H9 (cell line): ENCODE data around the gene GNA15. TPM values are rescaled to one million over a fixed set of nuclear protein-coding genes. Genes with fewer than 3 reads are reported as not detected.

Experiments used
- DNase-seq: peaks from one replicate; pipeline ENCODE4 v3.0.0-alpha.2; 2017
- H2AFZ ChIP-seq: one replicate; pipeline ENCODE4 v1.6.1; 2013; ENCODE audit warnings: mild to moderate bottlenecking, low read length, control low read depth, moderate library complexity
- H2AK5ac ChIP-seq: 2 replicates; pipeline ENCODE4 v1.6.1; 2013; ENCODE audit warnings: low read length, control low read depth, mixed read lengths; ENCODE audit not compliant: insufficient read length
- H2BK120ac ChIP-seq: one replicate; pipeline ENCODE4 v1.6.1; 2013; ENCODE audit warnings: low read depth, mild to moderate bottlenecking, low read length, control low read depth, inconsistent platforms; ENCODE audit not compliant: poor library complexity, severe bottlenecking
- H2BK12ac ChIP-seq: 2 replicates; pipeline ENCODE4 v1.6.1; 2013; ENCODE audit warnings: low read length, control low read depth, mixed read lengths, low read depth; ENCODE audit not compliant: insufficient read length
- H2BK15ac ChIP-seq: 2 replicates; pipeline ENCODE4 v1.6.1; 2013; ENCODE audit warnings: low read depth, low read length, control low read depth
- H2BK20ac ChIP-seq: one replicate; pipeline ENCODE4 v1.6.1; 2013; ENCODE audit warnings: low read depth, mild to moderate bottlenecking, low read length, control low read depth, inconsistent platforms; ENCODE audit not compliant: poor library complexity, severe bottlenecking
- H2BK5ac ChIP-seq: 2 replicates; pipeline ENCODE4 v1.6.1; 2013; ENCODE audit warnings: low read length, control low read depth, mixed read lengths; ENCODE audit not compliant: insufficient read length
- H3K14ac ChIP-seq: 2 replicates; pipeline ENCODE4 v1.6.1; 2013; ENCODE audit warnings: low read length, control low read depth; ENCODE audit not compliant: insufficient read depth
- H3K18ac ChIP-seq: 2 replicates; pipeline ENCODE4 v1.6.1; 2013; ENCODE audit warnings: low read depth, mild to moderate bottlenecking, mixed read lengths, low read length, control low read depth; ENCODE audit not compliant: insufficient read length
- H3K23ac ChIP-seq: 2 replicates; pipeline ENCODE4 v1.6.1; 2013; ENCODE audit warnings: low read length, control low read depth, mixed read lengths, low read depth; ENCODE audit not compliant: insufficient read length
- H3K23me2 ChIP-seq: 2 replicates; pipeline ENCODE4 v1.6.1; 2013; ENCODE audit warnings: low read depth, mild to moderate bottlenecking, mixed read lengths, low read length, control low read depth; ENCODE audit not compliant: insufficient read length, poor library complexity, severe bottlenecking
- H3K27ac ChIP-seq: 2 replicates; pipeline ENCODE4 v1.5.1; 2013; ENCODE audit warnings: low read length, control low read depth, mixed read lengths, low read depth; ENCODE audit not compliant: insufficient read length
- H3K27me3 ChIP-seq: 2 replicates; pipeline ENCODE4 v1.6.1; 2013; ENCODE audit warnings: low read length, control low read depth, inconsistent platforms; ENCODE audit not compliant: insufficient read depth
- H3K4ac ChIP-seq: 2 replicates; pipeline ENCODE4 v1.6.1; 2013; ENCODE audit warnings: low read depth, mild to moderate bottlenecking, control low read depth, inconsistent platforms, low read length, moderate library complexity
- H3K4me1 ChIP-seq: 2 replicates; pipeline ENCODE4 v1.6.1; 2013; ENCODE audit warnings: low read length, control low read depth, inconsistent platforms; ENCODE audit not compliant: insufficient read depth
- H3K4me2 ChIP-seq: 2 replicates; pipeline ENCODE4 v1.6.1; 2013; ENCODE audit warnings: low read length, control low read depth, mixed read lengths; ENCODE audit not compliant: insufficient read length, insufficient read depth
- H3K56ac ChIP-seq: 2 replicates; pipeline ENCODE4 v1.6.1; 2013; ENCODE audit warnings: low read depth, mild to moderate bottlenecking, mixed read lengths, low read length, control low read depth; ENCODE audit not compliant: insufficient read length
- H3K79me1 ChIP-seq: 2 replicates; pipeline ENCODE4 v1.6.1; 2013; ENCODE audit warnings: low read depth, mild to moderate bottlenecking, moderate library complexity, low read length, control low read depth, inconsistent platforms; ENCODE audit not compliant: insufficient read depth, poor library complexity, severe bottlenecking
- H3K79me2 ChIP-seq: 2 replicates; pipeline ENCODE4 v1.6.1; 2013; ENCODE audit warnings: low read length, control low read depth, inconsistent platforms; ENCODE audit not compliant: insufficient read depth
- H3K9ac ChIP-seq: 2 replicates; pipeline ENCODE4 v1.6.1; 2013; ENCODE audit warnings: low read length, control low read depth, mixed read lengths; ENCODE audit not compliant: insufficient read length; ENCODE audit errors: extremely low read depth
- H3K9me3 ChIP-seq: one replicate; pipeline ENCODE4 v1.6.1; 2013; ENCODE audit warnings: low read depth, low read length, inconsistent platforms; ENCODE audit not compliant: control insufficient read depth
- H3T11ph ChIP-seq: one replicate; pipeline ENCODE4 v1.6.1; 2013; ENCODE audit warnings: mild to moderate bottlenecking, low read length, control low read depth, inconsistent platforms
- H4K20me1 ChIP-seq: one replicate; pipeline ENCODE4 v1.6.1; 2013; ENCODE audit not compliant: control insufficient read depth, insufficient read length, insufficient read depth
- H4K5ac ChIP-seq: 2 replicates; pipeline ENCODE4 v1.6.1; 2013; ENCODE audit warnings: low read depth, mild to moderate bottlenecking, mixed read lengths, low read length, control low read depth; ENCODE audit not compliant: insufficient read length
- H4K8ac ChIP-seq: replicated peaks from 2 replicates; pipeline ENCODE4 v1.6.1; 2013; ENCODE audit warnings: low read length, control low read depth, mixed read lengths, low read depth; ENCODE audit not compliant: insufficient read length
- H4K91ac ChIP-seq: 2 replicates; pipeline ENCODE4 v1.6.1; 2013; ENCODE audit warnings: low read depth, mild to moderate bottlenecking, moderate library complexity, mixed read lengths, low read length, control low read depth; ENCODE audit not compliant: insufficient read length
- H3K27ac Mint-ChIP-seq, 3 experiments: 2 replicates in 2 of 3; 3 replicates in 1 of 3; pipeline ENCODE4 v1.8.0; 2020 to 2021; ENCODE audit warnings: mixed read lengths in 3 of 3, mild to moderate bottlenecking in 1 of 3, moderate library complexity in 1 of 3
- H3K27me3 Mint-ChIP-seq: 2 replicates; pipeline ENCODE4 v1.8.0; 2021; ENCODE audit warnings: low read depth, mild to moderate bottlenecking, moderate library complexity, mixed read lengths
- H3K36me3 Mint-ChIP-seq, 3 experiments: 2 replicates in 2 of 3; 3 replicates in 1 of 3; pipeline ENCODE4 v1.8.0; 2020 to 2021; ENCODE audit warnings: low read depth in 3 of 3, mixed read lengths in 3 of 3; ENCODE audit not compliant: insufficient read depth in 1 of 3
- H3K4me1 Mint-ChIP-seq, 2 experiments: 2 replicates each; pipeline ENCODE4 v1.8.0; 2020; ENCODE audit warnings: mixed read lengths in 2 of 2
- H3K4me3 Mint-ChIP-seq, 2 experiments: 2 replicates in 1 of 2; 3 replicates in 1 of 2; pipeline ENCODE4 v1.8.0; 2020 to 2021; ENCODE audit warnings: mild to moderate bottlenecking in 2 of 2, mixed read lengths in 2 of 2, moderate library complexity in 1 of 2
- H3K9me3 Mint-ChIP-seq, 2 experiments: 2 replicates in 1 of 2; 3 replicates in 1 of 2; pipeline ENCODE4 v1.8.0; 2020; ENCODE audit warnings: mild to moderate bottlenecking in 2 of 2, mixed read lengths in 2 of 2, moderate library complexity in 1 of 2
- CTCF ChIP-seq: fragments of 200-600 bp; sonication (generic); conservative IDR thresholded peaks from 3 replicates; pipeline ENCODE4 v1.8.0; 2021; ENCODE audit warnings: antibody characterized with exemption, mild to moderate bottlenecking
- WGBS: extraction: QIAGEN DNeasy Blood & Tissue Kit; methylation state at CpG from one replicate; pipeline ENCODE4 v1.1.7; 2013; ENCODE audit warnings: missing lambda C conversion rate, low lambda C conversion rate, mixed read lengths; ENCODE audit not compliant: insufficient read length; ENCODE audit errors: extremely low coverage; 5-methylcytosine and 5-hydroxymethylcytosine counted together
- total RNA-seq: library from RNA; stranded (reverse); gene quantifications from 2 replicates; pipeline ENCODE4 v1.2.1, GENCODE V29; 2021

GNA15 gene
- total RNA-seq, 1 experiment from 2014 or later = not detected

- no peak overlapping the region for H3K27ac Mint-ChIP-seq
- Histone ChIP-seq H2BK20ac (no peak overlapping the region), H3K4me1 (no peaks in the 10 kb centered on the region), H3K79me1 (no peaks in the 10 kb centered on the region), H4K5ac (no peak overlapping the region), H2BK5ac (no peak overlapping the region), H3K14ac (no peak overlapping the region), H3K27me3 (no peaks in the 10 kb centered on the region), H3K27ac (no peak overlapping the region), H3K23me2 (no peaks in the 10 kb centered on the region), H2BK12ac (no peak overlapping the region), H3T11ph (no peak overlapping the region), H3K18ac (no peak overlapping the region), H3K4ac (no peak overlapping the region), H4K20me1 (no peaks in the 10 kb centered on the region), H3K79me2 (no peaks in the 10 kb centered on the region), H3K9ac (no peak overlapping the region), H3K23ac (no peak overlapping the region), H2AFZ (no peak overlapping the region), H4K91ac (no peak overlapping the region), H2AK5ac (no peak overlapping the region), H4K8ac (no peak overlapping the region), H3K4me2 (no peak overlapping the region), H3K9me3 (no peaks in the 10 kb centered on the region), H3K56ac (no peak overlapping the region), H2BK120ac (no peak overlapping the region), H2BK15ac (no peak overlapping the region)
- H3K4me3 Mint-ChIP-seq = no peak overlapping the region
- no CpG with 5 or more reads among the region's 17 CpGs for WGBS
- no peak for TF ChIP-seq CTCF
- peaks cover 16% of the 10 kb centered on the region for H3K27me3 Mint-ChIP-seq
- DNase-seq = no peak
- H3K36me3 Mint-ChIP-seq = no peaks in the 10 kb centered on the region
- no peaks in the 10 kb centered on the region for H3K4me1 Mint-ChIP-seq
- no peaks in the 10 kb centered on the region for H3K9me3 Mint-ChIP-seq
Observed at GRCh38 chr19:3175781-3176714, 40.2 kb downstream of the GNA15 start.
